OCI-LY7 (cell line): ENCODE data around the gene GORASP2.

Experiments used
- CTCF ChIP-seq: fragments of 200-600 bp; sonication (generic); conservative IDR thresholded peaks from 2 replicates; pipeline ENCODE4 v1.5.1; 2014; ENCODE audit warnings: mild to moderate bottlenecking, antibody characterized with exemption, low read length, moderate library complexity, mixed read lengths
- EZH2phosphoT487 ChIP-seq: fragments of 200-600 bp; sonication (generic); IDR thresholded peaks from 2 replicates; pipeline ENCODE4 v1.6.1; 2018; ENCODE audit warnings: low read depth, borderline replicate concordance, mild to moderate bottlenecking, mixed run types, antibody characterized with exemption, low read length, moderate library complexity, mixed read lengths

- TF ChIP-seq CTCF, result no peak
- TF ChIP-seq EZH2phosphoT487, result no peak
These were observed 14.5 kb downstream of the GORASP2 start for GRCh38 chr2:170943596-170943995.
